ENCODE results near the gene PNN.
"Not testable (repeated sequence)": the region's sequence is repeated elsewhere in the genome, so short reads cannot be mapped to it uniquely, and the experiment has no call there.

The PNN gene

GRCh38 chr14:39181026-39181692 lies 6.1 kb downstream of the PNN start:
- no peak for DNase-seq (ENCODE audit: low read depth)

- DNase-seq (ENCODE audit: low read depth): no peak
These were observed 6.6 kb downstream of the PNN start for GRCh38 chr14:39181693-39182047.

GRCh38 chr14:39182770-39183684 lies 8.0 kb downstream of the PNN start:
- DNase-seq (ENCODE audit: low read depth): no peak

GRCh38 chr14:39183685-39184003 lies 8.6 kb downstream of the PNN start:
- not testable (repeated sequence) for DNase-seq (ENCODE audit: low read depth)

GRCh38 chr14:39184628-39185255 lies 9.7 kb downstream of the PNN start:
- no peak for DNase-seq (ENCODE audit: low read depth)

GRCh38 chr14:39185256-39186049 lies 10.4 kb downstream of the PNN start:
- DNase-seq (ENCODE audit: low read depth): no peak

- DNase-seq (ENCODE audit: low read depth): no peak
These were observed 12.0 kb downstream of the PNN start for GRCh38 chr14:39186941-39187525.

- no peak for DNase-seq (ENCODE audit: low read depth)
These were observed 28.9 kb downstream of the PNN start for GRCh38 chr14:39203659-39204606.

- not testable (repeated sequence) for DNase-seq (ENCODE audit: low read depth)
These were observed 32.4 kb downstream of the PNN start for GRCh38 chr14:39207430-39207829.

- no peak for DNase-seq (ENCODE audit: low read depth)
These were observed 36.2 kb downstream of the PNN start for GRCh38 chr14:39211109-39211741.

- DNase-seq (ENCODE audit: low read depth): no peak
These were observed 37.0 kb downstream of the PNN start for GRCh38 chr14:39212034-39212433.

GRCh38 chr14:39212693-39213092 lies 37.6 kb downstream of the PNN start:
- no peak for DNase-seq (ENCODE audit: low read depth)

GRCh38 chr14:39217214-39217879 lies 42.3 kb downstream of the PNN start:
- no peak for DNase-seq (ENCODE audit: low read depth)

GRCh38 chr14:39218171-39218769 lies 43.2 kb downstream of the PNN start:
- DNase-seq (ENCODE audit: low read depth): no peak

GRCh38 chr14:39219075-39219499 lies 44.0 kb downstream of the PNN start:
- no peak for DNase-seq (ENCODE audit: low read depth)

- DNase-seq (ENCODE audit: low read depth): not testable (repeated sequence)
These were observed 45.4 kb downstream of the PNN start for GRCh38 chr14:39220473-39220872.

GRCh38 chr14:39228044-39228443 lies 53.0 kb downstream of the PNN start:
- no peak for DNase-seq (ENCODE audit: low read depth)

GRCh38 chr14:39228509-39229221 lies 53.6 kb downstream of the PNN start:
- no peak for DNase-seq (ENCODE audit: low read depth)

- DNase-seq (ENCODE audit: low read depth): peak; percentile 14
These were observed 54.1 kb downstream of the PNN start for GRCh38 chr14:39229222-39229543.
